GM19438 (cell line): ENCODE measurements around the gene SCYGR3.

Experiments used
- ATAC-seq: cut with Tn5 transposase; IDR thresholded peaks from one replicate; pipeline ENCODE4 v1.9.1; 2021; ENCODE audit warnings: low read depth; ENCODE audit not compliant: unreplicated experiment

The SCYGR3 gene, protein sequence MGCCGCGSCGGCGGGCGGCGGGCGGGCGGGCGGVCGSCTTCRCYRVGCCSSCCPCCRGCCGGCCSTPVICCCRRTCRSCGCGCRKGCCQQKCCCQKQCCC

DNA sequence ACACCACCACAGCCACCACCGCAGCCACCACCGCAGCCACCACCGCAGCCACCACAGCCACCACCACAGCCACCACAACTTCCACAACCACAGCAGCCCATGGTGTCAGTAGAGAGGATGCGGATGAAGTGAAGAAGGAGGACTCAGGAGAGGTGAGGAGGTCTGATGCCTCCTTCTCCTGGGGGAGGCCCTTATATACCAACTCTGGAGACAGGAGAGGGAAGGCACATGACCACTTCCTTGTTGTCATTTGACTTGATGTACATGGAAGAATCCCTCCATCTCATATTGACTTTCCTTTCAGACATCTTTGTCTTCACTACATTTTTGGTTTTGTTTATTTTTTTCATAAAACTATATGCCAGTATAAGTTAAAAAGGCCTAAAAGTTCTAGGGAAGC, at the start of gene SCYGR3:
Gene SCYGR3, minus strand, starts transcription at position 101 of the 400 bp plus-strand sequence. Its CDS starts 0 bp downstream, at position 101.
- no peak for ATAC-seq

DNA sequence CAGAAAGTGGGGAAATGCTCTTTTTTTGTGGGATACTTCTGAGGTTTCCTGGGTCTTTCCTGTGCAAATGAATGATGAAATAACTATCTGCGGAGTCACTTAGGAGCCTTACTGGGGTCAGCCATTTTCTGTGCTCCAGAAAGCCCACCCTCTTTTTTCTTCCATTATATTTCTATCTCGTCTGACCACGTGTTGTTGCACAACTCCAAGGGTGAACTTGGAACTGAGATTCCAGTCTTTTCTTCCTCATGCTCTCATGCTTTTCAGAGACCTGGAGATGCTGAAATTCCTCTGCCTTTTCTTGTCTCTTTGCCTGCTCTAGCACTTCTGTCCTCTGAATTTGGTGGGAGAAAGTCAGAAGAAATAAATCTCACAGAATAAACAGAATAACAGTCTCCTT, 47.2 kb upstream of the SCYGR3 start:
- no peak for ATAC-seq

DNA sequence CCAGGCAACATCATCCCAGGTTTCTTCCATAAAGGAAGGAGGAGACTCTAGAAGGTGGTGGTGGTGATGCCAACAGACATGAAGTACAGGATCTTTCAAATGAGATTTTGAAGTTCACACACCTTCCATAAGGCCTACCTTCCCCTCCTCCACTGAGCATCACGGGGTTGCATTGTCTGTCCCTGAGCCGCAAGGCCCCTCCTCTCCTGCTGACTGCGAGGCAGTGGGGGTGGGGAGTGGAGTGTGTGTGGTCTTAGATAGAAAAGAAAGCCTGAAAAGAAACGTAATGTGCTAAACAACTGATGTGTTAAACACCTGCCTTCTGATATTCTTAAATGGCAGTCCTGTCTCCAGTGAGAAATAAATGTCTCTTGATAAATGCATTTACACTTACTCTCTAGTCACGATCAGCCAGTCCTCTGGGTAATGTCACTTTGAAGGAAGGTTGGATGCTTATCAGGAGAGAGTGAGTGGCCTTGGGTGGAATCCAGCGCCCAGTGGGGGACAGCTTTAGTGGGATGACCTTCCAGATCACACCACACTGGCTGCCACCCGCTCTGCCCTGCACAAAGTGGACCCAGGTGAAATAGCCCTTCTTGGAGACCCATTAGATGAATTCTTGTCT, 46.5 kb upstream of the SCYGR3 start:
- no peak for ATAC-seq

DNA sequence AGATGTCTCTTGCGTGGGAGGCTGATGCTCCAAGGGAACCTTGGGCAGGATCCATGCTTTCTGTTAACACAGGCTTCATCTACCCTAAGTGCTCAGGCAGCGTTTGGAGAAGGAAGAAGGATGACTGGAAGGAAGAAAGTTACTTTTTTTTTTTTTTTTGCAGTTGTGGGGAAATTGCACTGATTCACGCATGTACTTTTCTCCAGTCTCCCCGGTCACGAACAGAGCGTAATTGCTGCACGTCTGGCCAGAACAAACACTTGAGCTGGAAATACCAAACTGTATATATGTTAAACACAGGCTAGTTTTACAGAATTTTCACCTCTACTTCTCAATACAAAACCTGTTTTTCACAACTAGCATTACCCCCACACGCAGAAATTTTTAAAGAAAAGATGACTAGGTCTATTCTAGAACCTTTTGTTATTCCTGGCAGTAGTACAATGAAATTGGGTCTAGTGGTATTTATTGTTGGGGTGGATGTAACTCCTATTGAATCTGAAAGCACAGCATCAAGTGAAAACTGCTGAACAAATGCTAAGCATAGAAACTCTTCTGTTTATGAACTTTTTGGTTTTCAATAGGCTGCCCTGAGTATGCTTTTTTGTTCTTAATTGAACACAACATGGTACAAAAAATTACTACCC, 42.7 kb upstream of the SCYGR3 start:
- ATAC-seq: no peak

DNA sequence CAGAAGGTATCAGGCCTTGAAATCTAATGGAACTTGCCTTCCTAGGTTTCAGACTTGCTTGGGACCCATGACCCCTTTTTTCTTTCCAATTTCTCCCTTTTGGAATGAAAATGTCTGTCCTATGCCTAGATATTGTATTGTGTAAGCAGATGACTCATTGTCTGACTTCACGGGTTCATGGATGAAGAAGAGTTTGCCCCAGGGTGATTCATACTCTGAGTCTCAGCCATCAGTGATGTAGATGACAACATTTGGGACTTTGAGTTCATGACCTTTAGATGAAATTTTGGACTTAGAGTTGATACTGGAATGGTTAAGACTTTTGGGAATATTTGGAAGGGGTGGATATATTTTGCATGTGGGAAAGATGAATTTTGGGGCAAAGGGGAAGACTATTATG, 40.8 kb upstream of the SCYGR3 start:
- ATAC-seq: no peak

DNA sequence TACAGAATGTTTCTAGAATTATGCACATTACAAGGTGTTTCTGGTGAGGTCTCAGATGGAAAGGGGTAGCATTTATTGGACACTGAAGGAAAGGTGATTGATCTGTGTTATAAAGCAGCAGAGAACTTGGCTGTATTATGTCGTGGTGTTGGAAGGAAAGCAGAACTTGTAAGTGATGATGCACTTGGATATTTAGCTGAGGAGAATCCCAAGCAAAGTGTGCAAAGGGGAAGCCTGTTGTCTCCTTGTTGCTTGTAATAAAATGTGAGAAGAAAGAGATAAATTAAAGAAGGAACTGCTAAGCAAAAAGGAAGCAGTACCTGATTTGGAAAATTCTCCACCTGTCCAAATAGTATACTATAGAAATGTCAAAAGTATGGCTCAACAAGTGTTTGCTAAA, 39.8 kb upstream of the SCYGR3 start:
- no peak for ATAC-seq

DNA sequence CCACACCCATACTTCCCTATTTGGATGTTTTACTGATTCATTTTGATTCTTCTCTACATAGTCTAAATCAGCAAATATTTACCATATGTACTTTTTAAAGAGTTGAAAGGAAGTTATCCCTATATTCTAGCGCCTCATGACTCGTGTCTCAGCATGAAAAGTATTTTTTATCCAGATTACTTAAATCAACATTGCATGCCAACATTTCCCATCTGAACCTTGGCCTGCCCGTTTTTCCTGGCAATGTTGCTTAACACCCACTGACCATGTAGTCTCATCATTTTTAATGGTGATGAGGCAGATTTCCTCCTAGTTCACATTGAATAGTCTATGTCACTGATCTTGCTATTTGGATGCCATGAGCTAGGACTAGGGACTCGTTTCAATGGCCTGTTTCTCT, 38.8 kb upstream of the SCYGR3 start:
- no peak for ATAC-seq

DNA sequence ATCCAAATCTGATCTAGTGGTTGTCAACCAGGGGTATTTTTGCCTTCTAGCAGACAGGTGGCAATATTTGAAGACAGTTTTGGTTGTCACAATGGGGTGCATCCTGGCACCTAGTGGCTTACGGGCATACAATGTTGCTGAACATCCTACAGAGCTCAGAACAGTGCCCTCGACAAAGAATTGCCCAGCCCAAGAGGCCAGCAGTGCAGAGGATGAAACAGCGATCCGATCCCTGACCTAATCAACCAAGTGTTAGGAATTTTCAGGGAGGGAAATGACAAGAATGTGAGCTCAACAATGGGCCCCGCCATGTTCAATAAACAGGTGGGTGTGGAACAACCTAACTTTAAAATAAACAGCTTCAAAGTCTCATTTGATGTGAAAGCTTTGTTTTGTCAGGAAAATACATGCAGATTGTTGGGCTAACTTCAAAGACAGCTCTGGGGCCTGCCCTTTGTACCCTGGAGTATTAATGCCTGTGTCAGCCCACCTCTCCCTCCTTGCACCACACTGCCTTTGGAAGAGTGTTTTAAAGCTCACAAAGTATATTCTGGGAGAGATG, 29.4 kb upstream of the SCYGR3 start:
- no peak for ATAC-seq

DNA sequence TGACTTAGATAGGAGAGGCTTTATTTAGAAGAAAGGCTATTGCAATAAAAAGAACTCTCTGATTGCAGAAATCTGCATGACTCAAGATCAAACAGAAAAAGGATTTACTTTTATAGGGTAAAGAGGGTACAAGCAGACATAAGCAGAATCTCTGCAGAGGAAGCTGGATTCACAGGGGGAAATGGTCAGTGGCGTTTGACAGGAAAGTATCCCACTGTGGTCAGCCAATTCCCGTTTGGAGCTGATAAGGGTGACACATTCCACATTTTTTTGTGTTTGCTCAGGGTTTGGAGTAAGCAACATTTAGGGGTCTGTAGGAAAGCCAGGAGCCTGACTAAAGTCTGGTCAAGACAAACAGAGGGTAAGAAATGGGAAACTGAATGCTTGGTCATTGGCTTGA, 28.0 kb upstream of the SCYGR3 start:
- no peak for ATAC-seq

DNA sequence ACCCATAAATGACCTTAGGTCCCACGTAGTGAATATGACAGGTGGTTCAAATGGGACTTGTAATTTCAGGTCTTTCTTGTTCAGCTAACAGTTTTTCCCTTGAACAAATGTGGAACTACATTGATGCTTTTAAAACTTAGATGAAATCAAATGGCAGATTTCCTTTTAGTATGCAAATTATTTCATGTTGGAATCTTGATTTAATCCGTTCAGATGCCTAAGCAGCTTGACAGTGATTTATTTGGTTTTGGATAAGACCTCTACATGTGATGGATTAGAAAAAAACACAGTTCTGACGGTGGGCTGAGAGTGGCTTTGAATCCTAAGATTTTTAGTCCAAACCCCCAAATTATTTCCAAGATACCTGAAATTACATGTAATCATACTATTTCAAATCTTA, 19.6 kb upstream of the SCYGR3 start:
- ATAC-seq: no peak

DNA sequence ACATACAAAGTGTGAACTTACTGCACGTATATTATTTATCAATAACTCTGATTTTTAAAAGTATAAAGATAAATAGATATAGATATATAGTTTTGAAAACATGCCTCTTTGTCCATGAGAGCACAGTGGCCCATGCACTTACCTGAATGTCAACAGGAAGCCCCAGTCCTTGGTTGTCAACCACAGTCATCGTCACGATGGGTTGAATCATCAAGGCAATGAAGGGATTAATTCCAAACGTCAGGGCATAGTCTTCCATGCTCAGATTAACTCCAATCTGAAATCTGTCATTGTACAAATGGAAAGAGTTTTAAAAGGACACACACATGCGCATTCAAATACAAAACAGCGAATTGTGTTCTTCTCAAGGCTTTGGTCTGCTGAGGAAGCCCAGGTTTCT, 18.2 kb upstream of the SCYGR3 start:
- ATAC-seq: no peak

DNA sequence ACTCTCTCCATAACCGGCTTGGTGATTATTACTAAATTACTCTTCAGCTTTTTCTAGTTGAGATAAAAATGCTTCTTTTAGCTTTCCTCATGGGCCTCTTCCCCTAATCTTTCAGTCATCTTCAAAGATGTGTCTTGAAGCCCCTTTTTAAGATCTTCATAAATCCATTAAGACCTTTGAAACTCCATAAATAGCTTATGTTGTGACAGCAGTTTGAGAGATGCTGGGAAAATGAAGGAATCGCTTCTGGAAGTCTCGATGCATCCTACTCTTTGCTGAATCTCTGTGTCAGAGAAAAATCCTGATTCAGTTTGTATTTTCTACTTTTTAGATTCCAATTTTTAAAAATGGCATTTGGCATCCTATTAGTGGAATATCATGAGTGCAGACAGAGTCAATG, 15.7 kb upstream of the SCYGR3 start:
- ATAC-seq: no peak

DNA sequence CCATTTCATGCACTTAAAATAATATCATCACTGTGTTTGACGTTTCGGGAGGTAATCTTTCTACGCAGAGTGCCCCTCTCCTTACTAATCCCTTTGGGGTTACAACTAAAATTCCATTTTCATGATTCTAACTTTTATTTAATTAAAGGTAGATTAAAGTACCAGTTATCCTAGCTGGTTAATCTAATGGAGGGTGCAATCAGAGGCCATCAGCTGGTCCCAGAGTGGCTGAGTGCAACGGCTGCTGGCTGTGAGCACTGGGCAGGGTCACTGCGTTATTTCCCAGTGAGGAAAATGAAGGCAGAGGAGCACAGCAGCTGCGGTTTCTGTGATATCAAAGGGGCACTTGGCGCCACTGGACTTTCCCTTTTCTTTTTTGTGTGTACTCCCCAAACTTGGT, 14.8 kb upstream of the SCYGR3 start:
- no peak for ATAC-seq

DNA sequence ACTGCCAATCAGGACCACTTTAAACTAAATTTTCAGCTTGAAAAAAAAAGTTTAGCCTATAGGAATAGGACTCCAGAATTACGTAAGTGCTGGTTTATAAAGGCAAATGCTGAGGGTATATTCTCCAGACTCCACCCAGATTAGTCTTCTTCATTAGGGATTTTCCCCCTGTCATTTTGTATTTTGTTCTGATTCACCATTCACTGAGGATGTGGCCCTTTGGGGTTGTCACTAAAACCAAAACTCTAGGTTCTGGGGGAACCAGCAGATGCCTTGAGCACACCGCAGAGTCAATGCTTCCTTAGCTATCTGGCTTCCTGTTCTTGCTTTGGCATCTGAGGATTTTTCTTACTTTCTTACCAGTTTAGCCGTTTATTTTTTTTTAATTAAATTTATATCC, 13.1 kb upstream of the SCYGR3 start:
- peak; percentile 91 for ATAC-seq

DNA sequence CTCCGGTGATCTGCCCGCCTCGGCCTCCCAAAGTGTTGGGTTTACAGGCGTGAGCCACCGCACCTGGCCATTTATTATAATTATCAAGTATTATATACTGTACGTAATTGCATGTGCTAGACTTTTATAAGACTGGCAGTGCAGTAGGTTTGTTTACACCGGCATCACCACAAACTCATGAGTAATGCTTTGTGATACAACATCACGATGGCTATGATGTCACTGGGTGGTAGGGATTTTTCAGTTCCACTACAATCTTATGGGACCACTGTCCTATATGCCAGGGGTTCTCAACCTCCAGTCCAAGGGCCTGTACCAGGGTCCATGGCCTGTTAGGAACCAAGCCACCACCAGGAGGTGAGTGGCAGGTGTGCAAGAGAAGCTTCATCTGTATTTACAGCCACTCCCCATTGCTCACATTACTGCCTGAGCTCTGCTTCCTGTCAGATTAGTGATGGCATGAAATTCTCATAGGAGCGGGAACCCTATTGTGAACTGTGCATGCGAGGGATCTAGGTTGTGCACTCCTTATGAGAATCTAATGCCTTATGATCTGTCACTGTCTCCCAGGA, 12.0 kb upstream of the SCYGR3 start:
- ATAC-seq: no peak

DNA sequence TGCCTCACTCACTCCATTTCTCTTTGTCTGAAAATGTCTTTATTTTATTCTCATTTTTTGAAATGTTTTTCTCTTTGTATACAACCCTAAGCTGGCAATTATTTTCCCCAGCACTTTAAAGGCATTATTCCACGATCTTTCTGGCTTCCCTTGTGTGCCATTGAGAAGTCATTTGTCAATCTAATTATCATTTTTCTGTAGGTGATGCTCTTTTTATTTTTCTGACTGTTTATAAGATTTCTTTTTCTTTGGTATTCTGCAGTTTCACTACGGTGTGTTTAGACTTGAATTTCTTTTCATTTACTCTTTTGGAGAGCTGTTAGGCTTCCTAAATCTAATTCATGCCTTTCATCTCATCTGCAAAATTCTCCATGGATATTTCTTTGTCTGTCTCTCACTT, 10.8 kb upstream of the SCYGR3 start:
- no peak for ATAC-seq

DNA sequence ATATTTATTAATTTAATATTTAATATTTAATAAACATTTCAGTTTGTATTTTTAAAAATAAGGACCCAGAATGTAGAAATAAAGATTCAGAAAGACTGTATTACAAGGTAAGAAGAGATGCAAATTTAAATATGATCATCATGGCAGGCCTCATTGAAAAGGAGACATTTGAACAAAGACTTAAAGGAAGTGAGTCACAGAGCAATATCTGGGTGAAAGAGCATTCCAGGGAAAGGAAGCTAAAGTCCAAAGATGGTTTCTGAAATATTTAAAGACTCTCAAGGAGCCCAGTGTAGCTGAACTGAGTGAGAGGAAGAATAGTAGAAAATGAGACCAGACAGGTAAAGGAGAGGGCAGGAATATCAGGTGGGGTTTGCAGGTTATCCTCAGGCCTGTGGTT, 8.6 kb upstream of the SCYGR3 start:
- no peak for ATAC-seq

DNA sequence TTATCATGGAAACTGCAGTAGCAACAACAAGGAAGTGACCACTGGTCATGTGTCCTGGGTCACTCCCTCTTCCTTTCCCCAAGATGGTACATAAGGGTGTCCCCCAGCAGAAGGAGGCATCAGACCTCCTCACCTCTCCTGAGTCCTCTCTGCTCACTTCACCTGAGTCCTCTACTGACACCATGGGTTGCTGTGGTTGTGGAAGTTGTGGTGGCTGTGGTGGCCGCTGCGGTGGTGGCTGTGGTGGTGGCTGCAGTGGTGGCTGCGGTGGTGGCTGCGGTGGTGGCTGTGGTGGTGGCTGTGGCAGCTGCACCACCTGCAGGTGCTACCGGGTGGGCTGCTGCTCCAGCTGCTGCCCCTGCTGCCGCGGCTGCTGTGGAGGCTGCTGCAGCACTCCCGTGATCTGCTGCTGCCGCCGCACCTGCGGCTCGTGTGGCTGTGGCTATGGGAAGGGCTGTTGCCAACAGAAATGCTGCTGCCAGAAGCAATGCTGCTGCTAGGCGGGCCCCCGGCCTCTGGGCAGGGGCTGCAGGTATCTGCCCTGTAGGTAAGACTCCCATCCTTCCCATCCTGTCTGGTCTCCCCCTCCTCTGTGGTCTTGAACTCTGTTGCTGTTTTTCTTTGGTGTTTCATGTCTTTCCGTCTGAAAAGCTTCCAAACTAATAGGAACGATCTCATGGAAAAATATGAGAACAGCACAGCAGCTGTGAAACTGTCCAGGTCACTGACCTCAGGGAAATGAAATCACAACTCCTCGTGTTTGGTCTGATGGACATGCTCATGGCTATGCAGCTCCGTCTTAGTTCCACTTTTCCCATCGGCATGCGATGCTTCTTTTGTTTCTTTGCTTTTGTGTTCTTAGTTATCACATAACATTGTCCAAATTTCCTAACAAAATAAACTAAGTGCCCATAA, 2.9 kb upstream of the SCYGR3 start, which contains the start of gene SCYGR4:
Gene SCYGR4, plus strand, starts transcription at position 183 of the 915 bp plus-strand sequence. Its CDS starts 0 bp downstream, at position 183.
- ATAC-seq: no peak

DNA sequence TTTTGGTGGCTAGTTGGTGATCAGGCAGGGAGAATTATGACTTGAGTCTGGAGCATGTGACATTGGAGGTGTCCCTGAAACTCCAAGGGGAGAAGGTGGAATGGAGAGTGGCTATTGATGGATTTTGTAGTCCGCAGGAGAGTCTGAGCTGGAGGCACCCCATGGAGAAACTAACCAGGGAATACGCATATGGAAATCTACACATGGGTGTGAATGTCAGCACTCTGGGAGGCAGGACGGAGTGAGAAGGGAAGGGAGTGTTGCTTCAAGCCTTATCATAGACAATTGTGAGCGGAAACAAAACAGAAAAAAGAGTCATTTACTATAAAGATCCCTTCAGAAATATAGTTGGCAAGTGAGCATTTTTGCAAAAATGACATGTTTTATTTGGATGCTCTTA, 2.0 kb upstream of the SCYGR3 start:
- ATAC-seq: no peak

DNA sequence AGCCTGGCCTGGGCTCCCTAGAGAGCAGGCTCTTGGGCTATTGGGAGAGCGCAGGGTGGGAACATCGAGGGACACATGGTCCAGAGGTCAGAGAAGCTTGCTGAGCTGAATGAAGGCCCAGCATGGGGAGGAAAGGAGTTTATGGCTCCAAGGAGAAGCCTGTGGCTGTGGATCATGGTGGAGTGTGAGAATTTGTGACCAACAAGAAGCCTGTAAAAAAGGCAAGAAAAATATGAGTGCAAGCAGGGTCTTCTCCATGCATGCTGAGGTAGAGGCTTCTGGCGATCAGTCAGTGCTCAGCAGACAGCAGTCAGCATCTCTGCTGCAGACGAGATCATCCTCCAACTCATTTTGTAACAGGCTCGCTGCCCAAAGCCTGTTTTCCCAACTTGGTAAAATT, 1.3 kb upstream of the SCYGR3 start:
- ATAC-seq: no peak

DNA sequence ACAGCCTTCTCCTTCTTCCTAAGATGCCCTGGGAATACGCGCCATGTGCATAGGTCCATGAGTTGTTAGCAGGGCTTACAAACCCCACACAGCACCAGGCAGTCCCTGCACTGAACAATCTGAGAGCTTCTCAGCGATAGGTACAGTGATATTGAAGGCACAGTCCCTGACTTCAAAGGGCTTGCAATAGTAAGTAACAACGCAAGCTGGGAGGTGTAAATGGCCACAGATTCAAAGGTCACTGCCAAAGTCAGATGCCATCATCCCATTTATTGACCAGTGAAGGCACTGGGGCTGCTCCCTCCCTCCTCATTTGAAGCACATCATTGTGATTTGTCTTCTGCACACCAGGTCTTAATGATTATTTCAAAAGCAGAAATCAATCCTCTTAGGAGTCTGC, 541 bp upstream of the SCYGR3 start:
- no peak for ATAC-seq
